Measurements from ENCODE around the gene PAM.

- no peak for TF ChIP-seq ZNF274 (IDR thresholded peaks at IDR 0.05; ENCODE audit: low read depth, low read length)
- no peak for TF ChIP-seq YY1 (IDR thresholded peaks at IDR 0.05; ENCODE audit: insufficient read depth, insufficient read length)
- TF ChIP-seq SUZ12 (IDR thresholded peaks at IDR 0.05; ENCODE audit: extremely low read depth, insufficient read depth, insufficient read length), result no peak
Measured at GRCh38 chr5:102858808-102859207, 103.7 kb downstream of the PAM start.
